Stimulated activated CD4-positive, alpha-beta T cell treated with anti-CD3 and anti-CD28 coated beads, Interleukin-12 subunit alpha, Interleukin-12 subunit beta, amount 100 ng/mL, for 24 hours (primary cell): Measurements from ENCODE around the gene HOXC13.

Experiments
- DNase-seq, 2 experiments: peaks; one replicate each; pipeline ENCODE4 v3.0.0-alpha.2; 2020; ENCODE audit warnings: low read depth in 2 of 2

HOXC13 gene

GRCh38 chr12:53995378-53996239, 57.0 kb downstream of the HOXC13 start:
- no peak for DNase-seq
